ENCODE data around the gene CASP5. TPM values are rescaled to one million over a fixed set of nuclear protein-coding genes. Genes with fewer than 3 reads are reported as not detected.

CASP5 gene
- total RNA-seq, 1 donor from 2014 or later, result not detected

- peaks cover 12% of the 10 kb centered on the region for H3K4me1 Mint-ChIP-seq (ENCODE audit: low read depth)
- DNase-seq (ENCODE audit: low spot score, unreplicated experiment), result no peak
- peak overlapping the region; percentile 32 for H3K27ac Mint-ChIP-seq
- H3K4me3 Mint-ChIP-seq (ENCODE audit: low read depth), result no peak overlapping the region
- no peak for TF ChIP-seq CTCF (IDR thresholded peaks at IDR 0.05; ENCODE audit: unreplicated experiment)
- H3K27me3 Mint-ChIP-seq, result peaks cover 2% of the 10 kb centered on the region
- no peaks in the 10 kb centered on the region for H3K36me3 Mint-ChIP-seq (ENCODE audit: insufficient read depth)
- peaks cover 12% of the 10 kb centered on the region for H3K9me3 Mint-ChIP-seq (ENCODE audit: low read depth)
Observed at GRCh38 chr11:104995001-104995408, 28.0 kb downstream of the CASP5 start.

GRCh38 chr11:104992781-104993180 is 30.2 kb downstream of the CASP5 start:
- Mint-ChIP-seq H3K27ac (no peak overlapping the region), H3K4me3 (ENCODE audit: low read depth) (no peak overlapping the region), H3K4me1 (ENCODE audit: low read depth) (peaks cover 12% of the 10 kb centered on the region), H3K27me3 (no peaks in the 10 kb centered on the region), H3K36me3 (ENCODE audit: insufficient read depth) (peaks cover 1% of the 10 kb centered on the region), H3K9me3 (ENCODE audit: low read depth) (peaks cover 25% of the 10 kb centered on the region)
- no peak for TF ChIP-seq CTCF (IDR thresholded peaks at IDR 0.05; ENCODE audit: unreplicated experiment)
- DNase-seq (ENCODE audit: low spot score, unreplicated experiment), result no peak

GRCh38 chr11:104991994-104992393 is 31.0 kb downstream of the CASP5 start:
- Mint-ChIP-seq H3K27ac (peak overlapping the region; percentile 62), H3K4me3 (ENCODE audit: low read depth) (peak overlapping the region; percentile 14), H3K9me3 (ENCODE audit: low read depth) (peaks cover 25% of the 10 kb centered on the region), H3K36me3 (ENCODE audit: insufficient read depth) (peaks cover 1% of the 10 kb centered on the region), H3K27me3 (no peaks in the 10 kb centered on the region), H3K4me1 (ENCODE audit: low read depth) (peaks cover 12% of the 10 kb centered on the region)
- DNase-seq (ENCODE audit: low spot score, unreplicated experiment), result no peak
- TF ChIP-seq CTCF (IDR thresholded peaks at IDR 0.05; ENCODE audit: unreplicated experiment), result no peak

- Mint-ChIP-seq H3K4me3 (ENCODE audit: low read depth) (no peak overlapping the region), H3K4me1 (ENCODE audit: low read depth) (no peaks in the 10 kb centered on the region), H3K27ac (no peak overlapping the region), H3K27me3 (no peaks in the 10 kb centered on the region), H3K9me3 (ENCODE audit: low read depth) (peaks cover 14% of the 10 kb centered on the region), H3K36me3 (ENCODE audit: insufficient read depth) (peaks cover 1% of the 10 kb centered on the region)
- no peak for TF ChIP-seq CTCF (IDR thresholded peaks at IDR 0.05; ENCODE audit: unreplicated experiment)
- no peak for DNase-seq (ENCODE audit: low spot score, unreplicated experiment)
Observed at GRCh38 chr11:104984808-104985207, 38.2 kb downstream of the CASP5 start.

GRCh38 chr11:104979839-104980238 is 43.1 kb downstream of the CASP5 start:
- DNase-seq (ENCODE audit: low spot score, unreplicated experiment), result no peak
- Mint-ChIP-seq H3K4me3 (ENCODE audit: low read depth) (no peak overlapping the region), H3K36me3 (ENCODE audit: insufficient read depth) (no peaks in the 10 kb centered on the region), H3K27ac (no peak overlapping the region), H3K9me3 (ENCODE audit: low read depth) (peaks cover 2% of the 10 kb centered on the region), H3K4me1 (ENCODE audit: low read depth) (no peaks in the 10 kb centered on the region), H3K27me3 (no peaks in the 10 kb centered on the region)
- TF ChIP-seq CTCF (IDR thresholded peaks at IDR 0.05; ENCODE audit: unreplicated experiment), result no peak
